Erythroblast (primary cell): ENCODE measurements around the gene MS4A18.

Source experiments
- GATA1 ChIP-seq: IDR thresholded peaks from 2 replicates; pipeline ENCODE4 v1.6.1; 2011; ENCODE audit warnings: low read depth, mild to moderate bottlenecking, control low read depth, low read length, moderate library complexity
- POLR2A ChIP-seq: IDR thresholded peaks from 2 replicates; pipeline ENCODE4 v1.6.1; 2011; ENCODE audit warnings: mild to moderate bottlenecking, low read length

GRCh38 chr11:60771879-60772525, 47.5 kb downstream of the MS4A18 start:
- TF ChIP-seq POLR2A (no peak), GATA1 (no peak)
